Measurements from ENCODE around the gene SLC7A11.
"Not testable (repeated sequence)": the region's sequence is repeated elsewhere in the genome, so short reads cannot be mapped to it uniquely, and the experiment has no call there.

SLC7A11 gene

DNA sequence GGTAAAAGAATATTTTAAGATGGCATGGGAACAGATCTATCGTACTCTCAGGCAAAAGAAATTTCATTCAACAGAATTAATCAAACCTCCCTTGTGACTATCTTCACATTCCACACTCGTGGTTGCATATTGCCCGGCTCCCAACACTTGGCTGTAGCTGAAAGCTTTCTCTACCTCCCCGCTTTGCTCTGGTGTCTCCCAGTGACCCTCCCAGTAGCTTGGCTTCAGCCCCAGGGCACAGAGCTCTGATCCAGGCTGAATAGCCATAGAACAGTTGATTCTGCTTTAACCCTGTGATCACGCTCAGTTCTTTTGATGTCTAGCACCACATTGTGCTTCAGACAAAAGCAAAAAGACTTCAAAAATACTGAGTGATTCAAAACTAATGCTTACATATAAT, 24.6 kb downstream of the SLC7A11 start:
- ChIA-PET CTCF (interaction anchor here (0.6 kb wide), 1 partner anchor 188 kb away, joined by 4 read pairs; no protein-coding TSS in a partner anchor), POLR2A (interaction anchor here (0.6 kb wide), 1 partner anchor 525 kb away, joined by 3 read pairs; no protein-coding TSS in a partner anchor)
- no peak for TF ChIP-seq FOXA1 (IDR thresholded peaks at IDR 0.05)
- DNase-seq (ENCODE audit: extremely low spot score) = no peak

GRCh38 chr4:138216272-138216867, 25.8 kb downstream of the SLC7A11 start:
- no peak for TF ChIP-seq BHLHE40 (IDR thresholded peaks at IDR 0.05; ENCODE audit: borderline replicate concordance)
- TF ChIP-seq FOXM1 (IDR thresholded peaks at IDR 0.05; ENCODE audit: borderline replicate concordance) = no peak
- no peak for TF ChIP-seq HDGF (IDR thresholded peaks at IDR 0.05; ENCODE audit: borderline replicate concordance)
- no peak for TF ChIP-seq CTBP1 (IDR thresholded peaks at IDR 0.05; ENCODE audit: borderline replicate concordance)
- TF ChIP-seq L3MBTL2 (conservative IDR thresholded peaks at IDR 0.05) = no peak
- no peak for TF ChIP-seq TARDBP (IDR thresholded peaks at IDR 0.05)
- no peak for TF ChIP-seq ZNF384 (IDR thresholded peaks at IDR 0.05)
- no peak for TF ChIP-seq ARNT (IDR thresholded peaks at IDR 0.05)
- TF ChIP-seq SP1 (IDR thresholded peaks at IDR 0.05) = no peak
- no peak for TF ChIP-seq NFRKB (IDR thresholded peaks at IDR 0.05)
- no peak for TF ChIP-seq ELF4 (IDR thresholded peaks at IDR 0.05)
- TF ChIP-seq PKNOX1 (IDR thresholded peaks at IDR 0.05) = no peak
- TF ChIP-seq FOXK2 (IDR thresholded peaks at IDR 0.05) = no peak
- TF ChIP-seq LEF1 (IDR thresholded peaks at IDR 0.05; ENCODE audit: borderline replicate concordance) = no peak
- TF ChIP-seq FOXA1 (IDR thresholded peaks at IDR 0.05) = no peak
- no peak for TF ChIP-seq SUZ12 (IDR thresholded peaks at IDR 0.05)
- ChIA-PET CTCF (interaction anchor here (0.5 to 1.1 kb wide), 2 partner anchors 14 to 191 kb away, joined by 3 read pairs; no protein-coding TSS in a partner anchor), POLR2A (no interaction called here)
- DNase-seq (ENCODE audit: extremely low spot score) = no peak

GRCh38 chr4:138210576-138210975, 31.6 kb downstream of the SLC7A11 start:
- CTCF ChIA-PET; DNase-seq (ENCODE audit: extremely low spot score); POLR2A ChIA-PET: not testable (repeated sequence)

- CTCF ChIA-PET = no interaction called here
- DNase-seq (ENCODE audit: extremely low spot score) = no peak
- POLR2A ChIA-PET = no interaction called here
- TF ChIP-seq ZNF384 (IDR thresholded peaks at IDR 0.05) (no peak), TARDBP (IDR thresholded peaks at IDR 0.05) (no peak), SP1 (IDR thresholded peaks at IDR 0.05) (no peak), SUZ12 (IDR thresholded peaks at IDR 0.05) (no peak), FOXK2 (IDR thresholded peaks at IDR 0.05) (no peak), LEF1 (IDR thresholded peaks at IDR 0.05; ENCODE audit: borderline replicate concordance) (no peak)
These were observed 33.1 kb downstream of the SLC7A11 start for GRCh38 chr4:138209094-138209493.

GRCh38 chr4:138205531-138206233, 36.5 kb downstream of the SLC7A11 start:
- TF ChIP-seq FOXK2 (IDR thresholded peaks at IDR 0.05) (no peak), ELF4 (IDR thresholded peaks at IDR 0.05) (no peak), PKNOX1 (IDR thresholded peaks at IDR 0.05) (no peak), HDGF (IDR thresholded peaks at IDR 0.05; ENCODE audit: borderline replicate concordance) (no peak), FOXM1 (IDR thresholded peaks at IDR 0.05; ENCODE audit: borderline replicate concordance) (no peak), FOXA1 (IDR thresholded peaks at IDR 0.05) (no peak), BHLHE40 (IDR thresholded peaks at IDR 0.05; ENCODE audit: borderline replicate concordance) (no peak), ARNT (IDR thresholded peaks at IDR 0.05) (no peak), NFRKB (IDR thresholded peaks at IDR 0.05) (no peak), LEF1 (IDR thresholded peaks at IDR 0.05; ENCODE audit: borderline replicate concordance) (no peak), TARDBP (IDR thresholded peaks at IDR 0.05) (no peak), L3MBTL2 (conservative IDR thresholded peaks at IDR 0.05) (no peak), SP1 (IDR thresholded peaks at IDR 0.05) (no peak), SUZ12 (IDR thresholded peaks at IDR 0.05) (no peak), ZNF384 (IDR thresholded peaks at IDR 0.05) (no peak), CTBP1 (IDR thresholded peaks at IDR 0.05; ENCODE audit: borderline replicate concordance) (no peak)
- DNase-seq (ENCODE audit: extremely low spot score) = no peak
- ChIA-PET POLR2A (no interaction called here), CTCF (interaction anchor here (0.5 to 0.7 kb wide), 3 partner anchors 18 to 674 kb away, joined by 3 to 4 read pairs (median 3); no protein-coding TSS in a partner anchor)

DNA sequence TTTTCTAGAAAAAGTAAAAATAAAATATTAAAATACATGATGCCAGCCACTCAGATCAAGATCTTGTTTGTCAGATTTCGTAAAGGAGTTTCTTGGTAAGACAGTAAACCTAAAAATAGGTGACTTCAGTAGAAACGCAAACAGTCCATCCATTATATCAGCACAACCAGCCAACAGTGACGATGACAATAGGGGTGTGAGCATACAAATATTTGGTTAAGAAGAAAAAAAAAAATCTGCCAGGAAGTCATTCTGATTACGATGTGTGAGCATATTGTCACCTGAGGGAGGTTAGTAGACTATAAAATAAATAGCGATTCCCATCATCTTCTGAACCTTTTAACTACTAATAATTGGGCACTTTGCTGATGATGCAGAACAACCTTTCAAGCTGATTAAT, 37.6 kb downstream of the SLC7A11 start:
- TF ChIP-seq FOXK2 (IDR thresholded peaks at IDR 0.05) (no peak), NFRKB (IDR thresholded peaks at IDR 0.05) (no peak), ELF4 (IDR thresholded peaks at IDR 0.05) (no peak), LEF1 (IDR thresholded peaks at IDR 0.05; ENCODE audit: borderline replicate concordance) (no peak), SUZ12 (IDR thresholded peaks at IDR 0.05) (no peak), HDGF (IDR thresholded peaks at IDR 0.05; ENCODE audit: borderline replicate concordance) (no peak)
- DNase-seq (ENCODE audit: extremely low spot score) = no peak
- POLR2A ChIA-PET = no interaction called here
- CTCF ChIA-PET = no interaction called here

DNA sequence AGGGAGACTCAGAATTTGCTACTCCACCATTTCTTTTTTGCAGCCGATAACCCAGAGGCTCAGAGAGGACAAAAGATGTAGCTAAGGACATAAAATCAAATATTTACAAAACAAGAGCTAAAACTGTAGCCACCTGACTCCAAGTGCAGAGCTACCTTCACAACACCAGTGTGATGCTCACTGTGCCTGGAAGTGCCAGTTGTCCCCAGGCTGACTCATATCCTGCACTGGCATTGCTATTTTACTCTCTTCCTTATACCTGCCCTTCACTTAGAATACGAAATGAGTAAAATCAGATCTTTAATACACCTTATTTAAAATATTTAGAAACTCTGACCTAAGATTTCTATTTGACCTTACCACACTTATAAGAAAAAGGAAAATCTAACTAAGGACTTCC, 39.5 kb downstream of the SLC7A11 start:
- DNase-seq (ENCODE audit: extremely low spot score) = no peak
- ChIA-PET CTCF (no interaction called here), POLR2A (no interaction called here)
- TF ChIP-seq PKNOX1 (IDR thresholded peaks at IDR 0.05) (no peak), ARNT (IDR thresholded peaks at IDR 0.05) (no peak), ELF4 (IDR thresholded peaks at IDR 0.05) (no peak), FOXA1 (IDR thresholded peaks at IDR 0.05) (no peak), HDGF (IDR thresholded peaks at IDR 0.05; ENCODE audit: borderline replicate concordance) (no peak), L3MBTL2 (conservative IDR thresholded peaks at IDR 0.05) (no peak), BHLHE40 (IDR thresholded peaks at IDR 0.05; ENCODE audit: borderline replicate concordance) (no peak), TARDBP (IDR thresholded peaks at IDR 0.05) (no peak), ZNF384 (IDR thresholded peaks at IDR 0.05) (no peak), SP1 (IDR thresholded peaks at IDR 0.05) (no peak), NFRKB (IDR thresholded peaks at IDR 0.05) (no peak), FOXK2 (IDR thresholded peaks at IDR 0.05) (no peak), SUZ12 (IDR thresholded peaks at IDR 0.05) (no peak), LEF1 (IDR thresholded peaks at IDR 0.05; ENCODE audit: borderline replicate concordance) (no peak)
